GM23248 (cell line): Measurements from ENCODE around the gene KDM2A.

ENCODE experiments used
- EZH2 ChIP-seq: fragments of 200-600 bp; sonication (generic); IDR thresholded peaks from 2 replicates; pipeline ENCODE4 v1.6.1; 2018; ENCODE audit warnings: antibody characterized with exemption, mild to moderate bottlenecking; ENCODE audit not compliant: insufficient read depth, poor library complexity, severe bottlenecking
- EZH2phosphoT487 ChIP-seq: fragments of 200-600 bp; sonication (generic); IDR thresholded peaks from 2 replicates; pipeline ENCODE4 v1.6.1; 2018; ENCODE audit warnings: antibody characterized with exemption, moderate library complexity, mild to moderate bottlenecking, low read depth; ENCODE audit not compliant: insufficient read depth

DNA sequence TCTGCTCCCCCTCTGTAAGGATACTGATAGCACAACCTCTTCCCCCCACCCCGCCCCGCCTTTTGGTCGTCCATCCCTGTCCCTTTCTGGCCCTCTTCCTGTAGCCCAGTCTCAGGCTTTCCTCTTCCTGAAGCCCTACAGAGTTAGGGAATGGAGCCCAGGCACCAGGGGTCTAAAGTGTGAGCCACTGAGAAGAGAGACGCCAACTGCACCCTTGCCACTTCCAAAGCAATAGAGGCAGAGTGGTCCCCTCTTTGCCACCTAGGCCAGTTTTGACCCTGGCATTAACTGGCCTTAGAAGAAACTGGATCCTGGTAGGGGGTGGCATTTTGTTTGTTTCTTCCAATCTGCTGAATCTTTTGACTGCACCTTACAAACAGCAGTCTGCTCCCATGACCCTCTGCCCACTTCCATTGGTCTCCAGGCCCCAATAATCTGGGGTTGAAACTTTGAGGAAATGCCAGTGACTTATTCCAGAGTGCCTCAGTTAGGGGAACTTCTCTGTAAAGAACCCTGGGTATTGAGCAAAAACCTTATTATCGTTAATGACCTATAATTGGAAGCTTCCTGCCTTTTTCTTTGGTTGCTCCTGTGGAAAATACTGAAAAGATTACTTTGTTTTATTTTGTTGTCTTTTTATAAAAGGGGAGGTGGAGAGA, 137.5 kb downstream of the KDM2A start:
- TF ChIP-seq EZH2phosphoT487 (no peak), EZH2 (no peak)
